OCI-LY7 (cell line): ENCODE measurements around the gene GGNBP2. TPM values are rescaled to one million over a fixed set of nuclear protein-coding genes. Genes with fewer than 3 reads are reported as not detected.

Source experiments
- BruUV-seq: library from RNA; stranded (reverse); fragments of 400-500 nt; replicated peaks from 2 replicates; lab custom pipeline; 2021; lab: Mats Ljungman, UMichigan
- CTCF ChIA-PET: fragments of 300-600 bp; sonication (Branson Sonifier 250); formaldehyde crosslinking; loops from one replicate; lab custom pipeline; 2022; ENCODE audit warnings: antibody characterized with exemption; ENCODE audit not compliant: unreplicated experiment; lab: Charles Lee
- POLR2A ChIA-PET: fragments of 300-600 bp; sonication (Branson Sonifier 250); formaldehyde crosslinking; loops from one replicate; lab custom pipeline; 2022; ENCODE audit warnings: antibody characterized with exemption; lab: Charles Lee
- DNase-seq: peaks from one replicate; pipeline ENCODE4 v3.0.0-alpha.2; 2015; ENCODE audit warnings: low spot score
- H2AFZ ChIP-seq: fragments of 200-600 bp; sonication (generic), shearing (Covaris generic); 2 replicates; pipeline ENCODE4 v1.6.1; 2014; ENCODE audit warnings: mild to moderate bottlenecking, antibody characterized with exemption, low read length, moderate library complexity
- H3K27ac ChIP-seq: fragments of 200-600 bp; sonication (generic); 2 replicates; pipeline ENCODE4 v1.5.1; 2014; ENCODE audit warnings: mixed run types, low read depth, mild to moderate bottlenecking, moderate library complexity, low read length, inconsistent platforms; ENCODE audit not compliant: poor library complexity, severe bottlenecking
- H3K36me3 ChIP-seq: fragments of 200-600 bp; sonication (generic); 2 replicates; pipeline ENCODE4 v1.6.1; 2014; ENCODE audit warnings: mild to moderate bottlenecking, antibody characterized with exemption, low read length, moderate library complexity, mixed read lengths; ENCODE audit not compliant: insufficient read depth
- H3K4me1 ChIP-seq: fragments of 200-600 bp; sonication (generic); 2 replicates; pipeline ENCODE4 v1.5.1; 2014; ENCODE audit warnings: mild to moderate bottlenecking, low read length; ENCODE audit not compliant: insufficient read depth, poor library complexity, severe bottlenecking
- H3K4me2 ChIP-seq: fragments of 200-600 bp; sonication (generic); 2 replicates; pipeline ENCODE4 v1.6.1; 2014; ENCODE audit warnings: mild to moderate bottlenecking, low read length
- H3K4me3 ChIP-seq: fragments of 200-600 bp; sonication (generic); 2 replicates; pipeline ENCODE4 v1.5.1; 2014; ENCODE audit warnings: mild to moderate bottlenecking, low read depth, low read length; ENCODE audit not compliant: poor library complexity, severe bottlenecking
- H3K79me2 ChIP-seq: fragments of 200-600 bp; sonication (generic); 2 replicates; pipeline ENCODE4 v1.6.1; 2016; ENCODE audit warnings: low read depth, mild to moderate bottlenecking, low read length, moderate library complexity, mixed read lengths; ENCODE audit not compliant: insufficient read depth
- H3K9me2 ChIP-seq: fragments of 200-600 bp; sonication (generic); 2 replicates; pipeline ENCODE4 v1.6.1; 2016; ENCODE audit warnings: mild to moderate bottlenecking, low read length, mixed read lengths; ENCODE audit not compliant: insufficient read depth
- H3K9me3 ChIP-seq: fragments of 200-600 bp; sonication (generic); 2 replicates; pipeline ENCODE4 v1.6.1; 2014; ENCODE audit warnings: mild to moderate bottlenecking, mixed run types, low read length, mixed read lengths
- H4K20me1 ChIP-seq: fragments of 200-600 bp; sonication (generic); 2 replicates; pipeline ENCODE4 v1.6.1; 2014; ENCODE audit warnings: mild to moderate bottlenecking, antibody characterized with exemption, low read length, moderate library complexity, mixed read lengths; ENCODE audit not compliant: insufficient read depth
- EZH2phosphoT487 ChIP-seq: fragments of 200-600 bp; sonication (generic); IDR thresholded peaks from 2 replicates; pipeline ENCODE4 v1.6.1; 2018; ENCODE audit warnings: low read depth, borderline replicate concordance, mild to moderate bottlenecking, mixed run types, antibody characterized with exemption, low read length, moderate library complexity, mixed read lengths
- intact Hi-C: fragments of 100-400 bp; cut with micrococcal nuclease; formaldehyde crosslinking; loops from one replicate; pipeline ENCODE4 v1.10.0; 2022; ENCODE audit not compliant: unreplicated experiment
- total RNA-seq, 2 experiments: library from RNA; depleted of rRNA in 1 of 2; stranded (reverse); fragments of >200 nt in 1 of 2; shearing (Covaris generic) in 1 of 2; gene quantifications; 2 replicates each; pipeline ENCODE4 v1.2.3, GENCODE V29; 2014 to 2022
- TF ChIP-seq, protein P1 (sequence below): fragments of 200-600 bp; sonication (generic); conservative IDR thresholded peaks from 2 replicates; pipeline ENCODE4 v1.5.1; 2014; ENCODE audit warnings: mild to moderate bottlenecking, antibody characterized with exemption, low read length, moderate library complexity, mixed read lengths

The GGNBP2 gene
- total RNA-seq, 2 experiments from 2014 or later, result 66.5 to 115 TPM

DNA sequence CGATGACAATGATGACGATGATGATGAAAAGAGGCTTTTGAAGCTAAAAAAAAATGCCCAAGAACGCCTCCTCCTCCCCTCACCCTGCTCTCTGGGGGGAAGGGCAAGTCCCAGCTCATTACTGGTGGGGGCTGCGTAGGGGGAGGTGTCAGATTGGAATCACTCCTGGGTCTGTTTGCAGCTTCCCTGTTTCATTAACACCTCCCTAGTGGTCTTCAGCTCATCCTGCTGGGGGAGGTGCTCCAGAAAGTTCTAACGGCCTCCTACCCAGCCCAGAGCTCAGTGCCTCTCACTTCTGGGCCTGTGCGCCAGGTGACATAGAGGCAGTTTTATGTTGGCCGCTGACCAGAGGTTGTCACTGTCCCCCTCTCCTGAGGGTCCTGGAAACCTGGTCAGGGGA, 69.4 kb downstream of the GGNBP2 start:
- CTCF ChIA-PET, result no interaction called here
- POLR2A ChIA-PET, result no interaction called here
- intact Hi-C loops, result no loop called here
- H2AFZ ChIP-seq, result no peak overlapping the region
- H3K4me1 ChIP-seq, result peaks cover 3% of the 10 kb centered on the region
- peaks cover under 1% of the 10 kb centered on the region; the same call in 1 of the 2 replicates for H4K20me1 ChIP-seq
- no peaks in the 10 kb centered on the region for H3K9me2 ChIP-seq
- no peaks in the 10 kb centered on the region for H3K79me2 ChIP-seq
- BruUV-seq, result no TSS peak
- no peak for DNase-seq
- peaks cover under 1% of the 10 kb centered on the region; the same call in 1 of the 2 replicates for H3K36me3 ChIP-seq
- H3K9me3 ChIP-seq, result no peaks in the 10 kb centered on the region
- TF ChIP-seq EZH2phosphoT487, result no peak
- TF ChIP-seq, protein P1, sequence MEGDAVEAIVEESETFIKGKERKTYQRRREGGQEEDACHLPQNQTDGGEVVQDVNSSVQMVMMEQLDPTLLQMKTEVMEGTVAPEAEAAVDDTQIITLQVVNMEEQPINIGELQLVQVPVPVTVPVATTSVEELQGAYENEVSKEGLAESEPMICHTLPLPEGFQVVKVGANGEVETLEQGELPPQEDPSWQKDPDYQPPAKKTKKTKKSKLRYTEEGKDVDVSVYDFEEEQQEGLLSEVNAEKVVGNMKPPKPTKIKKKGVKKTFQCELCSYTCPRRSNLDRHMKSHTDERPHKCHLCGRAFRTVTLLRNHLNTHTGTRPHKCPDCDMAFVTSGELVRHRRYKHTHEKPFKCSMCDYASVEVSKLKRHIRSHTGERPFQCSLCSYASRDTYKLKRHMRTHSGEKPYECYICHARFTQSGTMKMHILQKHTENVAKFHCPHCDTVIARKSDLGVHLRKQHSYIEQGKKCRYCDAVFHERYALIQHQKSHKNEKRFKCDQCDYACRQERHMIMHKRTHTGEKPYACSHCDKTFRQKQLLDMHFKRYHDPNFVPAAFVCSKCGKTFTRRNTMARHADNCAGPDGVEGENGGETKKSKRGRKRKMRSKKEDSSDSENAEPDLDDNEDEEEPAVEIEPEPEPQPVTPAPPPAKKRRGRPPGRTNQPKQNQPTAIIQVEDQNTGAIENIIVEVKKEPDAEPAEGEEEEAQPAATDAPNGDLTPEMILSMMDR, result no peak
- H3K4me2 ChIP-seq, result no peak overlapping the region
- H3K27ac ChIP-seq, result no peak overlapping the region
- no peak overlapping the region for H3K4me3 ChIP-seq

DNA sequence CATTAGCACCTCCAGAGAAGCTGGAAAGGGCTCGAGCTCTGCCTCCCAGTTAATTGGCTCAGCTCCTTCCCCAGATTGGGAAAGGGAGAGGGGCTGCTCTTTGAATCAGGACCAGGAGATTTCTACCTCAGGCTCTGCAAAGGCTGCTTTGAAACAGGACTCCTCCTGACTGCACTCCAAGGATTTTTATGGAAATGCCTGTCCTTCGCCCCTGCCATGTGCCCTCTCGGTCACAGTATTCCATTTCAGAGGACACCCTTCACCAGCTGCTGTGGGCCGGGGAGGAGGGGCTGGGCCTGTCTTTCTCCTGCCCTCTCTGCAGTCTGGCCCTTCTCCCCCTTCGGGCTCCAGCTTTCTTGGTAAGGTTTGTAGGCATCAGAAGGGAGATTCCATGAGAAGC, 70.2 kb downstream of the GGNBP2 start:
- no peak overlapping the region for H3K4me3 ChIP-seq
- H3K4me2 ChIP-seq, result no peak overlapping the region
- no peaks in the 10 kb centered on the region for H3K36me3 ChIP-seq
- DNase-seq, result no peak
- no peak overlapping the region for H2AFZ ChIP-seq
- H3K9me3 ChIP-seq, result no peaks in the 10 kb centered on the region
- no peak for TF ChIP-seq EZH2phosphoT487
- TF ChIP-seq, protein P1, result no peak
- ChIA-PET CTCF (no interaction called here), POLR2A (no interaction called here)
- no peaks in the 10 kb centered on the region for H3K79me2 ChIP-seq
- H3K27ac ChIP-seq, result no peak overlapping the region
- H3K9me2 ChIP-seq, result no peaks in the 10 kb centered on the region
- no peaks in the 10 kb centered on the region for H3K4me1 ChIP-seq
- no peaks in the 10 kb centered on the region for H4K20me1 ChIP-seq
- intact Hi-C loops, result no loop called here
- no TSS peak for BruUV-seq

DNA sequence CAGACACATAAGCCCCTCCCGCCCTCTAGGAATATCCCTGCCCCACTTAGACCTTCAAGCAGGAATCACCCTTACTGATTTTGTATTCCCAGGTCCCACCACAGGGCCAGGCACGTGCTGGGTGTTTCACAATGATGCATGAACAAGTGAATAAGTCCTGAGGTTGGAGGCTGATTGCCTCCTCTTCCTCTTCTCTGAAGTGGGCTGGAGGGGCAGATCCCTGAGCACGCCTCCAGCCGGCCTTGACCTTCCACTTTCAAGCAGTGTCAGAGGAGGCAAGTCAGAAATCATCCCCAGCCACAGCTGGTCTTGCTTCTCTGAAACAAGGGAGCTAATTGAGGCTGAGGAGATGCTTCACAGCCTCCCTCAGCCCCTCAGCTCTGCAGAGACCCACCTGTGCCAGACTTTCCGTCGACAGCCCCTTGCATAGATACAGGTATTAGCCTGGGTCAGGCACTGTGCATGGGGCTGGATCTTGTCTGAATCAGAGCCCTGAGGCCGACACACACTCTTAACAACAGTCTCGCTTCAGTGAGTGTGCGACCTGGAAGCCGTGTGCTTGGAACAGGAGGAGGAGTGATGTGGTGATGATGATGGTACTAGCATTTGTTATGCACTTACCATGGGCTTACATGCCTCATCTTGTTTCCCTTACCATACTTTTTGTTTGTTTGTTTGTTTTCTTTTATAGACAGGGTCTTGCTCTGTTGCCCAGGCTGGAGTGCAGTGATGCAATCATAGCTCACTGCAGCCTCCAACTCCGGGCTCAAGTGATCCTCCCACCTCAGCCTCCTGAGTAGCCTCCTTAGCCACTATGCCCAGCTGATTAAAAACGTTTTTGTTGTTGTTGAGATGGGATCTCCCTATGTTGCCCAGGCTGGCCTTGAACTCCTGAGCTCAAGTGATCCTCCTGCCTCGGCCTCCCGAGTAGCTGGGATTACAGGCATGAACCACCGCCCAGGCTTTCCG, 71.6 kb downstream of the GGNBP2 start:
- Histone ChIP-seq H3K79me2 (no peaks in the 10 kb centered on the region), H3K27ac (no peak overlapping the region), H4K20me1 (no peaks in the 10 kb centered on the region), H3K9me3 (no peaks in the 10 kb centered on the region), H3K4me2 (no peak overlapping the region), H2AFZ (no peak overlapping the region), H3K36me3 (no peaks in the 10 kb centered on the region), H3K4me1 (no peaks in the 10 kb centered on the region), H3K9me2 (no peaks in the 10 kb centered on the region), H3K4me3 (no peak overlapping the region)
- ChIA-PET POLR2A (no interaction called here), CTCF (no interaction called here)
- TF ChIP-seq EZH2phosphoT487, result no peak
- TF ChIP-seq, protein P1, result no peak
- intact Hi-C loops, result no loop called here
- DNase-seq, result no peak
- no TSS peak for BruUV-seq
